ENCODE data around the gene SIPA1.
"Not testable (repeated sequence)": the region's sequence is repeated elsewhere in the genome, so short reads cannot be mapped to it uniquely, and the experiment has no call there.

The SIPA1 gene

GRCh38 chr11:65644837-65645236 lies 6.9 kb downstream of the SIPA1 start:
- DNase-seq: no peak

GRCh38 chr11:65645710-65646109 lies 7.8 kb downstream of the SIPA1 start:
- DNase-seq: no peak

DNA sequence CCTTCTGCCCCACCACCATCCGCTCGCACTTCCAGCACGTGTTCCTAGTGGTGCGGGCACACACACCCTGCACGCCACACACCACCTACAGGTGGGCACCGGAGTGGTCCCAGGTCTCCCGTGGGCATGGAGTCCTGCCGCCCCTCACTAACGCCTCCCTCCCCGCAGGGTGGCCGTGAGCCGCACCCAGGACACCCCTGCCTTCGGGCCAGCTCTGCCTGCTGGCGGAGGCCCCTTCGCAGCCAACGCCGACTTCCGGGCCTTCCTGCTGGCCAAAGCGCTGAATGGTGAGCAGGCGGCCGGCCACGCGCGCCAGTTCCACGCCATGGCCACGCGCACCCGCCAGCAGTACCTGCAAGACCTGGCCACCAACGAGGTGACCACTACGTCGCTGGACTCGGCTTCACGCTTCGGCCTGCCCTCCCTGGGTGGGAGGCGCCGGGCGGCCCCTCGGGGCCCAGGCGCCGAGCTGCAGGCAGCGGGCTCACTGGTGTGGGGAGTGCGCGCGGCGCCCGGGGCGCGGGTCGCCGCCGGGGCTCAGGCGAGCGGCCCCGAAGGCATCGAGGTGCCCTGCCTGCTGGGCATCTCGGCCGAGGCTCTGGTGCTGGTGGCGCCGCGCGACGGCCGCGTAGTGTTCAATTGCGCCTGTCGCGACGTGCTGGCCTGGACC lies 8.5 kb downstream of the SIPA1 start:
- no peak for DNase-seq

- DNase-seq: no peak
Observed at GRCh38 chr11:65646958-65647701, 9.2 kb downstream of the SIPA1 start.

GRCh38 chr11:65648997-65649493 lies 11.1 kb downstream of the SIPA1 start:
- DNase-seq: no peak

DNA sequence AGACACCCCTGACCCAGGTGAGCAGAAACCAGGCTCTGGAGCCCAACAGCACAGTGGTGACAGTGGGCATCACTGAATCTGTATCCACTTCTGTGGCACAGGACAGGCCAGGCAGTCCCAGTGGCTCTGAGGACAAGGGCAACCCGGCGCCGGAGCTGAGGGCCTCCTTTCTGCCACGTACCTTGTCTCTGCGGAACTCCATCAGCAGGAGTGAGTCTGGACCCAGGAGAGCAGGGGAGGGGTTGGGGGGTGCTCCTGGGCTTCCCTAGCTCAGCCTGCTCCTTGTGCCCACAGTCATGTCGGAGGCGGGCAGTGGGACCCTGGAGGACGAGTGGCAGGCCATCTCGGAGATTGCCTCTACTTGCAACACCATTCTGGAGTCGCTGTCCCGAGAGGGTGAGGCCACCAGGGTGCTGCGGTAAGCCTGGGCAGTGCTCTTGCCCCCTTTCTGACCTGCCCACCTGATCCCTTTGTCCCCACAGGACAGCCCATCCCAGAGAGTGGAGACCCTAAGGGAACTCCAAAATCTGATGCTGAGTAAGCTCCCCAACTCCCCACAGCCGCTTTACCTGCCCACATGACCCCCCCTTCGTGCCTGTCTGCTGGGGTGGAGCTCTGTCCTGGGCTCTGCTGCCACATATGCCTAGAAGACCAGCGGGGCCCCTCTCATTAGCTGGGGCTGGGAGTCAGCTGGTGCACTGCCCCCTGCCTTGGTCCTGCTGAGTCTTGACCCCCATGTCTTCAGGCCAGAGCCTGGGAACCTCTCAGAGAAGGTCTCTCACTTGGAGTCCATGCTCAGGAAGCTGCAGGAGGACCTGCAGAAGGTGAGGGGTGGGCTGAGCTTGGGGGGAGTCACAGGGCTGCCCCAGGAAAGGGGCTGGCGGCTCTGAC lies 12.0 kb downstream of the SIPA1 start:
- DNase-seq: peak; percentile 11

- no peak for DNase-seq
Observed at GRCh38 chr11:65650547-65651338, 12.8 kb downstream of the SIPA1 start.

DNA sequence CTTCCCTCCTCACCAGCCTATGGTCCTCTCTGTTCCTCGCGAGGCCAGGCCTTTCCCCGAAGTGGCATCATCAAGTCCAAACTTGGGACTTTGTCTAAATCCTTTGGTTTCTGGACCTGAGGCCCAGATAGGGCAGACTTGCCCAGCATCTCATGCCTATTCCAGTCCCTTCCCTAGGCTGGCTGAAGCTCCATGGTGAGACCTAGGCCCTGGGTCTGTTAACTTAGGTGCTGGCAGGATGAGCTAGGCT lies 13.4 kb downstream of the SIPA1 start:
- DNase-seq: no peak

- no peak for DNase-seq
Observed at GRCh38 chr11:65651589-65652510, 13.9 kb downstream of the SIPA1 start.

DNA sequence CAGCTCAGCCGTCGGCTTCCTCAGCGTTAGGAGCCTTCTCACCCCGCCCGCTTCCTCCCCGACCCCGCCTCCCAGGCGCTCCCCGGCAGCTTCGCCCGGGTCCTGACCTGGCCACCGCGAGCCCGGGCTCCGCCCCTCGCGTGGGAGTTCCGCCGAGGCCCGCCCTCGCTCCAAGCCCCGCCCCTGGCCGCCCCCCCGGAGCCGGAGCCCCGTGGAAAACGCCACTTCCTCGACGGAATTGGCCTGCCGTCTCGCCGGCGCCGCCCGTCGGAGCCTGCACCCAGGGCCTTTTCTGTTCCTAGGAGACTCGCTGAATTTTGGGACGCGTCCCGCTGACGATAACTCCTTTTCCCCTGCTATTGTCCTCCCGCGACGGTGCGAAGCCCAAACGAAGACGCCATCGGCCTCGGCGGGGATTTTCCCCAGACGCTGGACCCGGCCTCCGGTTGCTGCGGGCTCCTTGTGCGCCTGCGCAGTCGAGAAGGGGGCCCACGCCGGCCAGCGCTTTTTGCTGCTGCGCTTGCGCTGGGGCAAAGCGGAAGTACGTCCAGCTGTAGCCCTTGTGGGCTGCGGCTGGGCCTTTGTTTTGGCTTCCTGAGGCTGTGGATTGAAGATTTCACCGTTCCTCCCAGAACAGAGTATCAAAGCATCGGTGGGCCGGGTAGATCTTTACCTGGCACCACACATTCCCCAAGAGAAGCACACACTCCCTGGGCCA lies 14.8 kb downstream of the SIPA1 start:
- DNase-seq: peak; percentile 97

GRCh38 chr11:65653229-65654225 lies 15.6 kb downstream of the SIPA1 start:
- DNase-seq: no peak

DNA sequence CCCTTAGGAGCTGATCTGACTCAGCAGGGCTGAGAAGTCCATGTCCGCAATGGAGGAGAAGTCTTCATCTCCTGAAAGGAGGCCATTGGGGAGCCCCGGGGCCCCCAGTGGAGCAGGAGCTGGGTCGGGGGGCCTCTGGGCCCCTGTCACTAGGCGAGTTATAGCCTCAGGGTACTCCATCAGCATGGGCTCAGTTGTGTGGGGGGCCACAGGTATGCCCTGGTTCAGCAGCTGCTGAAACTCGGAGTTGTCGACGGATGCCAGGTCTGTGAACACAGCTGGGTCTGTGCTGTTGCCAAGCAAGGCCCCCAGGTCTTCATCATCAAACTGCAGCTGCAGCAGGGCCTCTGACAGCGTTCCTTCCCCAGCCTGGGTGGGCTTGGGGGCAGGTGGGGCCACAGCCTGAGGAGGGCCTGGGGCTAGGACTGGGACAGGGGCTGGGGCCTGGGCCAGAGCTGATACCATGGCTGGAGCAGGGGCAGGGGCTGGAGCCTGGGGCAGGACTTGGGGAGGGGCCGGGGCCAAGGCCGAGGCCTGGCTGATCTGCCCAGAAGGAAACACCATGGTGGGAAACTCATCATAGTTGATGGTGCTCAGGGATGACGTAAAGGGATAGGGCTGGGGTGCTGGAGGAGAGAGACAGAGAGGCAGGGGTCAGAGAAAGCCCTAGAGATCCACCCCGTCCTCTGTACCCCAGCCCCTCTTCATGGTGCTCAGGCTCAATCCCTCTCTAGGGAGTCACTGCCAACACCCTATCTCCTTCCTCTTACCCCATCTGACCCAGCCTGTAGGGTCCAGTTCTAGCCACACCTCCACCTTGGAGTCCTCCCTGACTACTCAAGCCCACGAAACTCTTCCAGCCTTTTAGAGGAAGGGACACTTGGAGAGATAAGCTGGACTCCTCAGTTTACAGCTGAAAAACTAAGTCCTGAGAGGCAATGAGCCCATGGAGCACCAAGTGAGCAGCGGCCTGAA lies 16.8 kb downstream of the SIPA1 start:
- no peak for DNase-seq

- DNase-seq: no peak
Observed at GRCh38 chr11:65655570-65656332, 17.9 kb downstream of the SIPA1 start.

DNA sequence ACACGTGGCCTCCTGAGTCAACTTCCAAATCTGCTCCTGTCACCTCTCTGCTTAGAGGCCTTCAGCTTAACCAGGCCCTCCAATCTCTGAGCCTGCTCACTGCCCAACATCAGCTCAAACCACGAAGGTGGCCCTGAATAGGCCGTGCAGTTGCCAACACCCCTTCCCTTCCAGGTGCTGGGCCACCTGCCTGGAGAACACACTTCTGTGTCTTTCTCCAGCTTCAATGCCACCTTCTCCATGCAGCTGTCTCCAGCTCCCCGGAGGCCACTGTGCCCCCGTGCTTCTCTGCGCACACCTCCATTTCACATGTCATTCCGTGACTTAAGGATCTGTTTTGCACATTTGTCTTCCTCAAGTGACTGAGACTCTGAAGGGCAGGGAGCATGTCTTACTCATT lies 19.5 kb downstream of the SIPA1 start:
- DNase-seq: no peak

GRCh38 chr11:65658174-65659021 lies 20.5 kb downstream of the SIPA1 start:
- DNase-seq: no peak

- no peak for DNase-seq
Observed at GRCh38 chr11:65660038-65660437, 22.1 kb downstream of the SIPA1 start.

- not testable (repeated sequence) for DNase-seq
Observed at GRCh38 chr11:65660908-65661307, 23.0 kb downstream of the SIPA1 start.
